PC-3 (cell line): Measurements from ENCODE around the gene TH.

Source experiments
- EZH2phosphoT487 ChIP-seq: fragments of 300-600 bp; sonication (generic); IDR thresholded peaks from 2 replicates; pipeline ENCODE4 v1.6.1; 2018; ENCODE audit warnings: mild to moderate bottlenecking, antibody characterized with exemption, low read length, borderline replicate concordance
- TF ChIP-seq, protein P1 (sequence below): fragments of 300-600 bp; sonication (generic); conservative IDR thresholded peaks from 2 replicates; pipeline ENCODE4 v1.5.1; 2017; ENCODE audit warnings: antibody characterized with exemption, low read depth, mild to moderate bottlenecking, low read length

DNA sequence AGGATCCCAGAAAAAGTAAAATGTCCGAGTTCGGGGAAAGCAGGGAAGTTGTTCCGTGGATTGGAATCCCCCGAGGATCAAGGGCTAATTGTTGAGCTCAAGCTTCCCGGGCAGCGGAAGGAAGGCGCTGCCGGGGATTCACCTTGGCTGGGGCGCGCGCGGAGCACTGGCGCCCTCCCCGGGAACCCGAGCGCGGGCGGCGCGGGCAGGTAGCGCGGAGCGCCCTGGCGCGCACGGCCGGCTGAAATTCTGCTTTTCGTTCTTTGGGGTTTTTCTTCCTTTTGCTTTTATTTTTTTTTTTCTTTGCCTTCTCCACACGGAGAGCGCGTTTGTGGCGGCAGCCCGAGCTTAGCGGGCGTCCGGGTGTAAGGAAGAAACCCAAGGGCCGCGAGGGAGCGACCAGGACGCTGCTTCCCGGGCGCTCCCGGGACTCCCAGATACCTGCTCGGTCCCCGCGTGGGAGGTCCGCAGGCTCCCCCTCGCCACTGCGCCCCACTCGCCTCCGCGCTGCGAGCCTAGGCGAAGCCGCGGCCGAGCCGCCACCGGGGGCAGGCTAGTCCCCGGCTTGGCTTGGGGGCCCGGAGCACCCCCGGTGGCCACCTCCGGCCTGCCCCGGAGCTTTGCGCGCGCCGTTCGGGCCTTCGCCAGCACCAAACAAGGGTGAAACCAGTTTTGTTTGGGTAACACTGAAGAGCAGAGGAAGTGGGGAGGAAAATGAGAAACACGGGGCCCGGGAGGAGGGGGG, 27.6 kb downstream of the TH start:
- TF ChIP-seq, protein P1, sequence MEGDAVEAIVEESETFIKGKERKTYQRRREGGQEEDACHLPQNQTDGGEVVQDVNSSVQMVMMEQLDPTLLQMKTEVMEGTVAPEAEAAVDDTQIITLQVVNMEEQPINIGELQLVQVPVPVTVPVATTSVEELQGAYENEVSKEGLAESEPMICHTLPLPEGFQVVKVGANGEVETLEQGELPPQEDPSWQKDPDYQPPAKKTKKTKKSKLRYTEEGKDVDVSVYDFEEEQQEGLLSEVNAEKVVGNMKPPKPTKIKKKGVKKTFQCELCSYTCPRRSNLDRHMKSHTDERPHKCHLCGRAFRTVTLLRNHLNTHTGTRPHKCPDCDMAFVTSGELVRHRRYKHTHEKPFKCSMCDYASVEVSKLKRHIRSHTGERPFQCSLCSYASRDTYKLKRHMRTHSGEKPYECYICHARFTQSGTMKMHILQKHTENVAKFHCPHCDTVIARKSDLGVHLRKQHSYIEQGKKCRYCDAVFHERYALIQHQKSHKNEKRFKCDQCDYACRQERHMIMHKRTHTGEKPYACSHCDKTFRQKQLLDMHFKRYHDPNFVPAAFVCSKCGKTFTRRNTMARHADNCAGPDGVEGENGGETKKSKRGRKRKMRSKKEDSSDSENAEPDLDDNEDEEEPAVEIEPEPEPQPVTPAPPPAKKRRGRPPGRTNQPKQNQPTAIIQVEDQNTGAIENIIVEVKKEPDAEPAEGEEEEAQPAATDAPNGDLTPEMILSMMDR = no peak; the same call in 1 of the 2 replicates
- TF ChIP-seq EZH2phosphoT487 = no peak
